Common myeloid progenitor, CD34-positive (primary cell): ENCODE measurements around the gene SH3PXD2B.

Experiments used
- CTCF ChIA-PET: fragments of 350-600 bp; sonication (Branson Sonifier 250); formaldehyde crosslinking; loops from one replicate; lab custom pipeline; 2021; ENCODE audit warnings: antibody characterized with exemption; lab: Charles Lee
- POLR2A ChIA-PET: fragments of 350-600 bp; sonication (Branson Sonifier 250); formaldehyde crosslinking; loops from one replicate; lab custom pipeline; 2021; ENCODE audit warnings: antibody characterized with exemption; lab: Charles Lee
- DNase-seq, 3 donors: peaks; one replicate each; pipeline versions ENCODE4 v3.0.0 to v3.0.0-alpha.2; 2013
- H3K27ac ChIP-seq, 2 experiments: 1 replicate in 1 of 2; 2 replicates in 1 of 2; pipeline ENCODE4 v1.7.0; 2013; ENCODE audit warnings: inconsistent platforms in 2 of 2, low read length in 2 of 2, mild to moderate bottlenecking in 2 of 2, low read depth in 1 of 2, moderate library complexity in 1 of 2; ENCODE audit not compliant: severe bottlenecking in 2 of 2, insufficient read depth in 1 of 2, poor library complexity in 1 of 2
- H3K27me3 ChIP-seq, 5 experiments: replicated peaks in 2 of 5; 1 replicate in 3 of 5; 2 replicates in 2 of 5; pipeline versions ENCODE4 v1.6.1 to v1.7.0; 2013; ENCODE audit warnings: low read length in 4 of 5, mild to moderate bottlenecking in 2 of 5, moderate library complexity in 2 of 5, inconsistent platforms in 1 of 5; ENCODE audit not compliant: insufficient read depth in 5 of 5, control insufficient read depth in 4 of 5
- H3K36me3 ChIP-seq, 4 experiments: 1 replicate in 2 of 4; 2 replicates in 2 of 4; pipeline versions ENCODE4 v1.6.1 to v1.7.0; 2013; ENCODE audit warnings: low read length in 3 of 4, control low read depth in 1 of 4, mild to moderate bottlenecking in 1 of 4; ENCODE audit not compliant: control insufficient read depth in 4 of 4, insufficient read depth in 4 of 4
- H3K4me1 ChIP-seq, 4 experiments: 1 replicate in 3 of 4; 2 replicates in 1 of 4; pipeline versions ENCODE4 v1.6.1 to v1.7.1; 2013; ENCODE audit warnings: low read length in 3 of 4, mild to moderate bottlenecking in 3 of 4, control low read depth in 1 of 4, inconsistent platforms in 1 of 4, moderate library complexity in 1 of 4; ENCODE audit not compliant: control insufficient read depth in 4 of 4, insufficient read depth in 4 of 4; ENCODE audit errors: control extremely low read depth in 1 of 4
- H3K4me3 ChIP-seq, 7 experiments: 1 replicate in 4 of 7; 2 replicates in 3 of 7; pipeline versions ENCODE4 v1.5.1 to v1.7.0; 2013; ENCODE audit warnings: mild to moderate bottlenecking in 7 of 7, low read length in 6 of 7, moderate library complexity in 6 of 7, inconsistent platforms in 2 of 7, low read depth in 2 of 7, control low read depth in 1 of 7; ENCODE audit not compliant: insufficient read depth in 4 of 7, control insufficient read depth in 1 of 7; ENCODE audit errors: extremely low read depth in 1 of 7
- H3K9me3 ChIP-seq, 5 experiments: 1 replicate in 4 of 5; 2 replicates in 1 of 5; pipeline versions ENCODE4 v1.6.1 to v1.7.1; 2013; ENCODE audit warnings: low read length in 4 of 5, mild to moderate bottlenecking in 2 of 5, inconsistent platforms in 1 of 5, low read depth in 1 of 5, moderate library complexity in 1 of 5; ENCODE audit not compliant: control insufficient read depth in 4 of 5, insufficient read depth in 2 of 5; ENCODE audit errors: control extremely low read depth in 1 of 5
- whole genome bisulfite sequencing: methylation state at CpG from one replicate; pipeline ENCODE4 v1.1.5; 2013; ENCODE audit not compliant: insufficient coverage; 5-methylcytosine and 5-hydroxymethylcytosine counted together

SH3PXD2B gene

GRCh38 chr5:172345881-172346280, 108.4 kb downstream of the SH3PXD2B start:
- Histone ChIP-seq H3K9me3 (no peaks in the 10 kb centered on the region), H3K27ac (no peak overlapping the region), H3K27me3 (no peaks in the 10 kb centered on the region), H3K4me3 (no peak overlapping the region), H3K4me1 (no peaks in the 10 kb centered on the region), H3K36me3 (no peaks in the 10 kb centered on the region)
- CTCF ChIA-PET = no interaction called here
- no peak for DNase-seq
- POLR2A ChIA-PET = no interaction called here
- 98% methylated on average over 9 of the region's 11 CpGs for WGBS

- Histone ChIP-seq H3K27ac (no peak overlapping the region), H3K4me3 (no peak overlapping the region), H3K27me3 (no peaks in the 10 kb centered on the region), H3K4me1 (no peaks in the 10 kb centered on the region), H3K9me3 (no peaks in the 10 kb centered on the region), H3K36me3 (no peaks in the 10 kb centered on the region)
- CTCF ChIA-PET = interaction anchor here (0.9 kb wide), 1 partner anchor 10 kb away, joined by 3 read pairs; no protein-coding TSS in a partner anchor
- WGBS = 63% methylated on average over 1 of the region's 3 CpGs
- POLR2A ChIA-PET = no interaction called here
- no peak for DNase-seq
Observed at GRCh38 chr5:172344855-172345409, 109.4 kb downstream of the SH3PXD2B start.

GRCh38 chr5:172343741-172344140, 110.6 kb downstream of the SH3PXD2B start:
- no peak overlapping the region for H3K4me3 ChIP-seq
- H3K27ac ChIP-seq = no peak overlapping the region
- DNase-seq = no peak
- CTCF ChIA-PET = no interaction called here
- POLR2A ChIA-PET = no interaction called here
- H3K9me3 ChIP-seq = no peaks in the 10 kb centered on the region
- WGBS = 100% methylated on average over 2 of the region's 2 CpGs
- H3K36me3 ChIP-seq = no peaks in the 10 kb centered on the region
- no peaks in the 10 kb centered on the region for H3K4me1 ChIP-seq
- no peaks in the 10 kb centered on the region for H3K27me3 ChIP-seq

- 98% methylated on average over 4 of the region's 7 CpGs for WGBS
- CTCF ChIA-PET = no interaction called here
- Histone ChIP-seq H3K4me1 (no peaks in the 10 kb centered on the region), H3K4me3 (no peak overlapping the region), H3K36me3 (no peaks in the 10 kb centered on the region), H3K9me3 (no peaks in the 10 kb centered on the region), H3K27ac (no peak overlapping the region), H3K27me3 (no peaks in the 10 kb centered on the region)
- DNase-seq = no peak
- POLR2A ChIA-PET = interaction anchor here (0.6 kb wide), 1 partner anchor 38 kb away, joined by 4 read pairs; no protein-coding TSS in a partner anchor
Observed at GRCh38 chr5:172342918-172343317, 111.4 kb downstream of the SH3PXD2B start.

GRCh38 chr5:172339264-172340180, 114.8 kb downstream of the SH3PXD2B start:
- Histone ChIP-seq H3K4me1 (no peaks in the 10 kb centered on the region), H3K36me3 (no peaks in the 10 kb centered on the region), H3K27ac (no peak overlapping the region), H3K27me3 (no peaks in the 10 kb centered on the region), H3K9me3 (no peaks in the 10 kb centered on the region), H3K4me3 (no peak overlapping the region)
- DNase-seq = no peak
- POLR2A ChIA-PET = no interaction called here
- WGBS = 98% methylated on average over 29 of the region's 35 CpGs
- CTCF ChIA-PET = interaction anchor here (0.9 kb wide), 1 partner anchor 9 kb away, joined by 3 read pairs; no protein-coding TSS in a partner anchor

GRCh38 chr5:172336676-172337285, 117.5 kb downstream of the SH3PXD2B start:
- 90% methylated on average over 7 of the region's 9 CpGs for WGBS
- H3K27me3 ChIP-seq = no peaks in the 10 kb centered on the region
- ChIA-PET POLR2A (no interaction called here), CTCF (no interaction called here)
- DNase-seq = no peak
- H3K9me3 ChIP-seq = no peaks in the 10 kb centered on the region
- no peaks in the 10 kb centered on the region for H3K36me3 ChIP-seq
- H3K4me3 ChIP-seq = no peak overlapping the region
- no peak overlapping the region for H3K27ac ChIP-seq
- H3K4me1 ChIP-seq = no peaks in the 10 kb centered on the region

GRCh38 chr5:172336264-172336663, 118.1 kb downstream of the SH3PXD2B start:
- no peaks in the 10 kb centered on the region for H3K4me1 ChIP-seq
- H3K36me3 ChIP-seq = no peaks in the 10 kb centered on the region
- H3K27ac ChIP-seq = no peak overlapping the region
- H3K4me3 ChIP-seq = no peak overlapping the region
- peaks cover 0 to 2% (median 0%) of the 10 kb centered on the region in 5 experiments for H3K27me3 ChIP-seq
- no peaks in the 10 kb centered on the region for H3K9me3 ChIP-seq
- 94% methylated on average over 7 of the region's 10 CpGs for WGBS
- ChIA-PET CTCF (no interaction called here), POLR2A (no interaction called here)
- no peak for DNase-seq
